Measurements from ENCODE around the gene CCT6A. TPM values are rescaled to one million over a fixed set of nuclear protein-coding genes. Genes with fewer than 3 reads are reported as not detected.

CCT6A gene
- total RNA-seq, 1 experiment from 2014 or later = 257 TPM

- Histone ChIP-seq H2AFZ (ENCODE audit: low read depth, low read length, poor library complexity, severe bottlenecking) (no peak overlapping the region), H3K27me3 (ENCODE audit: insufficient read depth, low read length) (no peaks in the 10 kb centered on the region), H3K9me2 (ENCODE audit: insufficient read depth) (no peaks in the 10 kb centered on the region), H4K20me1 (ENCODE audit: insufficient read depth) (peaks cover 21% of the 10 kb centered on the region), H3K9me3 (ENCODE audit: control insufficient read depth in 1 of 2, insufficient read depth in 1 of 2, low read depth in 1 of 2, low read length in 2 of 2) (no peaks in the 10 kb centered on the region), H3K4me1 (ENCODE audit: control insufficient read depth in 1 of 2, insufficient read depth in 2 of 2, low read length in 2 of 2) (peaks cover 32 to 63% of the 10 kb centered on the region in 2 experiments), H3K4me2 (ENCODE audit: low read length) (peak overlapping the region; percentile 85), H3K4me3 (replicated peaks in 1 of 2; ENCODE audit: low read depth in 1 of 2, low read length in 2 of 2) (no peak overlapping the region), H3K79me2 (ENCODE audit: insufficient read depth, low read length) (peaks cover 79% of the 10 kb centered on the region), H3K27ac (ENCODE audit: low read depth, low read length) (peak overlapping the region; percentile 98), H3K36me3 (ENCODE audit: control insufficient read depth in 1 of 2, insufficient read depth in 2 of 2, low read length in 2 of 2) (peaks cover 30 to 58% of the 10 kb centered on the region in 2 experiments), H3K9ac (ENCODE audit: low read length) (peak overlapping the region; percentile 27)
- ChIA-PET RAD21 (ENCODE audit: low non-redundant PET in 1 of 2, low total read pairs in 2 of 2, uncharacterized antibody in 2 of 2, unreplicated experiment in 2 of 2) (interaction anchor here in 1 of 2 experiments (0.6 kb wide), 1 partner anchor 11 kb away, joined by 3 read pairs; no protein-coding TSS in a partner anchor), CTCF (interaction anchor here (1.4 kb wide), 2 partner anchors 11 to 13 kb away, joined by 3 to 5 read pairs; partner anchors contain the start of genes CCT6A and PSPH), POLR2A (interaction anchor here (1.2 to 6.5 kb wide), 2 partner anchors 9 to 11 kb away, joined by 5 to 64 read pairs; partner anchors contain the start of genes CCT6A and PSPH)
- TF ChIP-seq EZH2 (IDR thresholded peaks at IDR 0.05) (no peak), SRF (IDR thresholded peaks at IDR 0.05; ENCODE audit: low read depth) (no peak), TCF7L2 (IDR thresholded peaks at IDR 0.05; ENCODE audit: borderline replicate concordance, extremely low read depth, insufficient read depth, insufficient read length) (no peak), FOSL1 (IDR thresholded peaks at IDR 0.05; ENCODE audit: low read depth) (peak; percentile 62; the same call in 1 of the 2 replicates), RAD21 (IDR thresholded peaks at IDR 0.05; ENCODE audit: low read depth) (no peak), ZFX (IDR thresholded peaks at IDR 0.05) (no peak), CBX3 (IDR thresholded peaks at IDR 0.05; ENCODE audit: low read depth) (no peak), SP1 (IDR thresholded peaks at IDR 0.05; ENCODE audit: low read depth) (peak; percentile 45; the same call in 1 of the 2 replicates), ZNF274 (IDR thresholded peaks at IDR 0.05; ENCODE audit: low read depth, low read length) (no peak), YY1 (IDR thresholded peaks at IDR 0.05; ENCODE audit: extremely low read depth, insufficient replicate concordance, low read depth, low read length) (no peak), REST (IDR thresholded peaks at IDR 0.05; ENCODE audit: low read depth) (no peak), POLR2A (IDR thresholded peaks at IDR 0.05; ENCODE audit: borderline replicate concordance, extremely low read depth, insufficient read depth, insufficient read length) (no peak), JUND (IDR thresholded peaks at IDR 0.05) (peak; percentile 77), ELF1 (IDR thresholded peaks at IDR 0.05; ENCODE audit: borderline replicate concordance, low read depth) (no peak), SIN3A (IDR thresholded peaks at IDR 0.05; ENCODE audit: low read depth) (no peak)
- TF ChIP-seq, protein P1, sequence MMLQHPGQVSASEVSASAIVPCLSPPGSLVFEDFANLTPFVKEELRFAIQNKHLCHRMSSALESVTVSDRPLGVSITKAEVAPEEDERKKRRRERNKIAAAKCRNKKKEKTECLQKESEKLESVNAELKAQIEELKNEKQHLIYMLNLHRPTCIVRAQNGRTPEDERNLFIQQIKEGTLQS (IDR thresholded peaks at IDR 0.05) = no peak
- TF ChIP-seq, protein P2, sequence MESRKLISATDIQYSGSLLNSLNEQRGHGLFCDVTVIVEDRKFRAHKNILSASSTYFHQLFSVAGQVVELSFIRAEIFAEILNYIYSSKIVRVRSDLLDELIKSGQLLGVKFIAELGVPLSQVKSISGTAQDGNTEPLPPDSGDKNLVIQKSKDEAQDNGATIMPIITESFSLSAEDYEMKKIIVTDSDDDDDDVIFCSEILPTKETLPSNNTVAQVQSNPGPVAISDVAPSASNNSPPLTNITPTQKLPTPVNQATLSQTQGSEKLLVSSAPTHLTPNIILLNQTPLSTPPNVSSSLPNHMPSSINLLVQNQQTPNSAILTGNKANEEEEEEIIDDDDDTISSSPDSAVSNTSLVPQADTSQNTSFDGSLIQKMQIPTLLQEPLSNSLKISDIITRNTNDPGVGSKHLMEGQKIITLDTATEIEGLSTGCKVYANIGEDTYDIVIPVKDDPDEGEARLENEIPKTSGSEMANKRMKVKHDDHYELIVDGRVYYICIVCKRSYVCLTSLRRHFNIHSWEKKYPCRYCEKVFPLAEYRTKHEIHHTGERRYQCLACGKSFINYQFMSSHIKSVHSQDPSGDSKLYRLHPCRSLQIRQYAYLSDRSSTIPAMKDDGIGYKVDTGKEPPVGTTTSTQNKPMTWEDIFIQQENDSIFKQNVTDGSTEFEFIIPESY (IDR thresholded peaks at IDR 0.05; ENCODE audit: extremely low read depth, insufficient replicate concordance, low read length) = no peak
- BruUV-seq (replicated peaks) = no TSS peak
- intact Hi-C loops (cut with micrococcal nuclease) = no loop called here
- DNase-seq (ENCODE audit: low read depth, low spot score) (peak; percentile 57), ATAC-seq (peak; percentile 22; the same call in 1 of the 2 replicates)
Measured at GRCh38 chr7:56062382-56062781, 10.8 kb downstream of the CCT6A start.

Measured in HCT116 (cell line).